PFSK-1 (cell line): Measurements from ENCODE around the gene ANKH.

Source experiments
- FOXP2 ChIP-seq: optimal IDR thresholded peaks from 2 replicates; pipeline ENCODE3; 2011; ENCODE audit warnings: borderline replicate concordance, control low read depth, inconsistent platforms; ENCODE audit not compliant: insufficient read depth; ENCODE audit errors: extremely low read length, extremely low read depth
- POLR2AphosphoS5 ChIP-seq: IDR thresholded peaks from 2 replicates; pipeline ENCODE4 v1.6.1; 2012; ENCODE audit warnings: low read depth, mild to moderate bottlenecking, control low read depth, low read length, moderate library complexity
- SIN3A ChIP-seq: IDR thresholded peaks from 2 replicates; pipeline ENCODE4 v1.6.1; 2012; ENCODE audit warnings: mild to moderate bottlenecking, low read length, moderate library complexity, borderline replicate concordance; ENCODE audit not compliant: insufficient read depth
- TAF1 ChIP-seq: IDR thresholded peaks from 2 replicates; pipeline ENCODE4 v1.6.1; 2012; ENCODE audit warnings: low read length, control low read depth, borderline replicate concordance; ENCODE audit not compliant: insufficient read depth
- TF ChIP-seq, protein P1 (sequence below), 2 experiments: IDR thresholded peaks; 2 replicates each; pipeline versions ENCODE4 v1.6.1 to v1.8.0; 2011 to 2012; ENCODE audit warnings: low read depth in 2 of 2, low read length in 2 of 2, control low read depth in 1 of 2, inconsistent platforms in 1 of 2, mild to moderate bottlenecking in 1 of 2, moderate library complexity in 1 of 2; ENCODE audit not compliant: insufficient read depth in 1 of 2

Gene ANKH

GRCh38 chr5:14902826-14903560, 31.4 kb upstream of the ANKH start:
- TF ChIP-seq, protein P1, sequence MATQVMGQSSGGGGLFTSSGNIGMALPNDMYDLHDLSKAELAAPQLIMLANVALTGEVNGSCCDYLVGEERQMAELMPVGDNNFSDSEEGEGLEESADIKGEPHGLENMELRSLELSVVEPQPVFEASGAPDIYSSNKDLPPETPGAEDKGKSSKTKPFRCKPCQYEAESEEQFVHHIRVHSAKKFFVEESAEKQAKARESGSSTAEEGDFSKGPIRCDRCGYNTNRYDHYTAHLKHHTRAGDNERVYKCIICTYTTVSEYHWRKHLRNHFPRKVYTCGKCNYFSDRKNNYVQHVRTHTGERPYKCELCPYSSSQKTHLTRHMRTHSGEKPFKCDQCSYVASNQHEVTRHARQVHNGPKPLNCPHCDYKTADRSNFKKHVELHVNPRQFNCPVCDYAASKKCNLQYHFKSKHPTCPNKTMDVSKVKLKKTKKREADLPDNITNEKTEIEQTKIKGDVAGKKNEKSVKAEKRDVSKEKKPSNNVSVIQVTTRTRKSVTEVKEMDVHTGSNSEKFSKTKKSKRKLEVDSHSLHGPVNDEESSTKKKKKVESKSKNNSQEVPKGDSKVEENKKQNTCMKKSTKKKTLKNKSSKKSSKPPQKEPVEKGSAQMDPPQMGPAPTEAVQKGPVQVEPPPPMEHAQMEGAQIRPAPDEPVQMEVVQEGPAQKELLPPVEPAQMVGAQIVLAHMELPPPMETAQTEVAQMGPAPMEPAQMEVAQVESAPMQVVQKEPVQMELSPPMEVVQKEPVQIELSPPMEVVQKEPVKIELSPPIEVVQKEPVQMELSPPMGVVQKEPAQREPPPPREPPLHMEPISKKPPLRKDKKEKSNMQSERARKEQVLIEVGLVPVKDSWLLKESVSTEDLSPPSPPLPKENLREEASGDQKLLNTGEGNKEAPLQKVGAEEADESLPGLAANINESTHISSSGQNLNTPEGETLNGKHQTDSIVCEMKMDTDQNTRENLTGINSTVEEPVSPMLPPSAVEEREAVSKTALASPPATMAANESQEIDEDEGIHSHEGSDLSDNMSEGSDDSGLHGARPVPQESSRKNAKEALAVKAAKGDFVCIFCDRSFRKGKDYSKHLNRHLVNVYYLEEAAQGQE (IDR thresholded peaks at IDR 0.05; ENCODE audit: insufficient read depth in 1 of 2, low read depth in 2 of 2, low read length in 2 of 2), result no peak
- TF ChIP-seq SIN3A (no peak), POLR2AphosphoS5 (no peak), TAF1 (no peak), FOXP2 (no peak)

DNA sequence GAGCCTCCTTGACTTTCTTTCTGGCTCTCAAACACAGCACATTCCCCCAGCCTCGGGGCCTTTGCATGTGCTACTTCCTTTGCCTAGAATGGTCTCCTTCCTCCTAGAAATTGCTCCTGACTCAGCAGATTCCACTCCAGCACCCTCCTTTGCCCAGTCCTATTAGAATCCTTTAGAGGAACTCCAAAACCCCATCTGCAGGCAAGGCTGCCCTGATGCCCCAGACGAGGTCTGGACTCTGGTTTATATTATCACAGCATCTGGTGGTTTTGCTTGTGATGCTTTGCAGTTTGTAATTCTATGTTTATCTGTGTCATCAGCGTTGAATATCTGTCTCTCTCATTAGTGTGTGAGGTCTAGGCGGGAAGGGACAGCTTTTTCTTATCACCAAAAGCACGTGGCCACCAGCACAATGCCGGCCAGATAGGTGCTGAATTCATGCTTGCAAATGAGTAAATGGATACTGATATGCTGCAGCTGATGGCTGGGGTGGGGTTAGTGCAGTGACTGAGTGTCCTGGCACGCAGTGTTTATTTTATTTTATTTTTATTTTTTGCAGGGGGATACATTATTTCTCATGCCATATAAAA, 30.0 kb upstream of the ANKH start:
- TF ChIP-seq FOXP2, result no peak
- no peak for TF ChIP-seq TAF1

GRCh38 chr5:14900693-14901461, 29.3 kb upstream of the ANKH start:
- no peak for TF ChIP-seq FOXP2

DNA sequence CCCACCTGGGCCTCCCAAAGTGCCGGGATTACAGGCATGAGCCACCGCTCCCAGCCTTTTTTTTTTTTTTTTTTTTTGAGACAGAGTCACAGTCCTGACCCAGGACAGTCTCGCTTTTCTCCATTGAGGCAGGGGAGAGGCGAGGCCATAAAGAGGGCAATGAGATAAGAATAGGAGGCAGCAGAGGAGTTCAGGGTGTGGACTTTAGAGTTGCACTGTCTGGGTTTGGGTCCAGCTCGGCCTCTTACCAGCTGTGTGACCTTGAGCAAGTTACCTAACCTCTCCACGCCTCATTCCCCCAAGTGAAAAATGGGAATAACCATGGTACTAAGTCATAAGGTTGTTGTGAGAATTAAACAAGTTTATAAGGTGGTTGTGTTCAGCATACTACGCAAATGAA, 24.6 kb upstream of the ANKH start:
- TF ChIP-seq SIN3A (no peak), TAF1 (no peak), FOXP2 (no peak), POLR2AphosphoS5 (no peak)
- TF ChIP-seq, protein P1 (IDR thresholded peaks at IDR 0.05; ENCODE audit: insufficient read depth in 1 of 2, low read depth in 2 of 2, low read length in 2 of 2), result no peak

- TF ChIP-seq TAF1 (no peak), SIN3A (no peak), POLR2AphosphoS5 (no peak), FOXP2 (no peak)
- TF ChIP-seq, protein P1 (IDR thresholded peaks at IDR 0.05; ENCODE audit: insufficient read depth in 1 of 2, low read depth in 2 of 2, low read length in 2 of 2), result no peak
These were observed 23.7 kb upstream of the ANKH start for GRCh38 chr5:14895301-14895700.

- TF ChIP-seq FOXP2 (no peak), SIN3A (no peak), TAF1 (no peak), POLR2AphosphoS5 (no peak)
- TF ChIP-seq, protein P1 (IDR thresholded peaks at IDR 0.05; ENCODE audit: insufficient read depth in 1 of 2, low read depth in 2 of 2, low read length in 2 of 2), result no peak
These were observed 23.2 kb upstream of the ANKH start for GRCh38 chr5:14894748-14895147.
